Lower leg skin (tissue), 3 donors: ENCODE measurements around the gene NCEH1.

Source experiments
- CTCF ChIP-seq, 3 donors: fragments of 450-650 bp; IDR thresholded peaks; one replicate each; pipeline ENCODE4 v1.5.1; 2016; ENCODE audit warnings: antibody characterized with exemption in 3 of 3, mild to moderate bottlenecking in 3 of 3, moderate library complexity in 2 of 3
- POLR2A ChIP-seq, 2 donors: fragments of 450-650 bp; IDR thresholded peaks; one replicate each; pipeline ENCODE4 v1.6.1; 2016 to 2017; ENCODE audit warnings: antibody characterized with exemption in 2 of 2, mild to moderate bottlenecking in 1 of 2, moderate library complexity in 1 of 2

- no peak for TF ChIP-seq CTCF (IDR thresholded peaks at IDR 0.05)
- TF ChIP-seq POLR2A (IDR thresholded peaks at IDR 0.05) = no peak
These were observed 2.9 kb downstream of the NCEH1 start for GRCh38 chr3:172707967-172708366.
